H9 (cell line): ENCODE results near the gene KANSL1. TPM values are rescaled to one million over a fixed set of nuclear protein-coding genes. Genes with fewer than 3 reads are reported as not detected.
A peak's percentile ranks its signal among the peaks of the same experiment; 100 is the strongest.

Experiments
- DNase-seq: peaks from one replicate; pipeline ENCODE4 v3.0.0-alpha.2; 2017
- H2AFZ ChIP-seq: one replicate; pipeline ENCODE4 v1.6.1; 2013; ENCODE audit warnings: mild to moderate bottlenecking, low read length, control low read depth, moderate library complexity
- H2AK5ac ChIP-seq: 2 replicates; pipeline ENCODE4 v1.6.1; 2013; ENCODE audit warnings: low read length, control low read depth, mixed read lengths; ENCODE audit not compliant: insufficient read length
- H2BK120ac ChIP-seq: one replicate; pipeline ENCODE4 v1.6.1; 2013; ENCODE audit warnings: low read depth, mild to moderate bottlenecking, low read length, control low read depth, inconsistent platforms; ENCODE audit not compliant: poor library complexity, severe bottlenecking
- H2BK12ac ChIP-seq: 2 replicates; pipeline ENCODE4 v1.6.1; 2013; ENCODE audit warnings: low read length, control low read depth, mixed read lengths, low read depth; ENCODE audit not compliant: insufficient read length
- H2BK15ac ChIP-seq: 2 replicates; pipeline ENCODE4 v1.6.1; 2013; ENCODE audit warnings: low read depth, low read length, control low read depth
- H2BK20ac ChIP-seq: one replicate; pipeline ENCODE4 v1.6.1; 2013; ENCODE audit warnings: low read depth, mild to moderate bottlenecking, low read length, control low read depth, inconsistent platforms; ENCODE audit not compliant: poor library complexity, severe bottlenecking
- H2BK5ac ChIP-seq: 2 replicates; pipeline ENCODE4 v1.6.1; 2013; ENCODE audit warnings: low read length, control low read depth, mixed read lengths; ENCODE audit not compliant: insufficient read length
- H3K14ac ChIP-seq: 2 replicates; pipeline ENCODE4 v1.6.1; 2013; ENCODE audit warnings: low read length, control low read depth; ENCODE audit not compliant: insufficient read depth
- H3K18ac ChIP-seq: 2 replicates; pipeline ENCODE4 v1.6.1; 2013; ENCODE audit warnings: low read depth, mild to moderate bottlenecking, mixed read lengths, low read length, control low read depth; ENCODE audit not compliant: insufficient read length
- H3K23ac ChIP-seq: 2 replicates; pipeline ENCODE4 v1.6.1; 2013; ENCODE audit warnings: low read length, control low read depth, mixed read lengths, low read depth; ENCODE audit not compliant: insufficient read length
- H3K23me2 ChIP-seq: 2 replicates; pipeline ENCODE4 v1.6.1; 2013; ENCODE audit warnings: low read depth, mild to moderate bottlenecking, mixed read lengths, low read length, control low read depth; ENCODE audit not compliant: insufficient read length, poor library complexity, severe bottlenecking
- H3K27ac ChIP-seq: 2 replicates; pipeline ENCODE4 v1.5.1; 2013; ENCODE audit warnings: low read length, control low read depth, mixed read lengths, low read depth; ENCODE audit not compliant: insufficient read length
- H3K27me3 ChIP-seq: 2 replicates; pipeline ENCODE4 v1.6.1; 2013; ENCODE audit warnings: low read length, control low read depth, inconsistent platforms; ENCODE audit not compliant: insufficient read depth
- H3K4ac ChIP-seq: 2 replicates; pipeline ENCODE4 v1.6.1; 2013; ENCODE audit warnings: low read depth, mild to moderate bottlenecking, control low read depth, inconsistent platforms, low read length, moderate library complexity
- H3K4me1 ChIP-seq: 2 replicates; pipeline ENCODE4 v1.6.1; 2013; ENCODE audit warnings: low read length, control low read depth, inconsistent platforms; ENCODE audit not compliant: insufficient read depth
- H3K4me2 ChIP-seq: 2 replicates; pipeline ENCODE4 v1.6.1; 2013; ENCODE audit warnings: low read length, control low read depth, mixed read lengths; ENCODE audit not compliant: insufficient read length, insufficient read depth
- H3K56ac ChIP-seq: 2 replicates; pipeline ENCODE4 v1.6.1; 2013; ENCODE audit warnings: low read depth, mild to moderate bottlenecking, mixed read lengths, low read length, control low read depth; ENCODE audit not compliant: insufficient read length
- H3K79me1 ChIP-seq: 2 replicates; pipeline ENCODE4 v1.6.1; 2013; ENCODE audit warnings: low read depth, mild to moderate bottlenecking, moderate library complexity, low read length, control low read depth, inconsistent platforms; ENCODE audit not compliant: insufficient read depth, poor library complexity, severe bottlenecking
- H3K79me2 ChIP-seq: 2 replicates; pipeline ENCODE4 v1.6.1; 2013; ENCODE audit warnings: low read length, control low read depth, inconsistent platforms; ENCODE audit not compliant: insufficient read depth
- H3K9ac ChIP-seq: 2 replicates; pipeline ENCODE4 v1.6.1; 2013; ENCODE audit warnings: low read length, control low read depth, mixed read lengths; ENCODE audit not compliant: insufficient read length; ENCODE audit errors: extremely low read depth
- H3K9me3 ChIP-seq: one replicate; pipeline ENCODE4 v1.6.1; 2013; ENCODE audit warnings: low read depth, low read length, inconsistent platforms; ENCODE audit not compliant: control insufficient read depth
- H3T11ph ChIP-seq: one replicate; pipeline ENCODE4 v1.6.1; 2013; ENCODE audit warnings: mild to moderate bottlenecking, low read length, control low read depth, inconsistent platforms
- H4K20me1 ChIP-seq: one replicate; pipeline ENCODE4 v1.6.1; 2013; ENCODE audit not compliant: control insufficient read depth, insufficient read length, insufficient read depth
- H4K5ac ChIP-seq: 2 replicates; pipeline ENCODE4 v1.6.1; 2013; ENCODE audit warnings: low read depth, mild to moderate bottlenecking, mixed read lengths, low read length, control low read depth; ENCODE audit not compliant: insufficient read length
- H4K8ac ChIP-seq: replicated peaks from 2 replicates; pipeline ENCODE4 v1.6.1; 2013; ENCODE audit warnings: low read length, control low read depth, mixed read lengths, low read depth; ENCODE audit not compliant: insufficient read length
- H4K91ac ChIP-seq: 2 replicates; pipeline ENCODE4 v1.6.1; 2013; ENCODE audit warnings: low read depth, mild to moderate bottlenecking, moderate library complexity, mixed read lengths, low read length, control low read depth; ENCODE audit not compliant: insufficient read length
- H3K27ac Mint-ChIP-seq, 3 experiments: 2 replicates in 2 of 3; 3 replicates in 1 of 3; pipeline ENCODE4 v1.8.0; 2020 to 2021; ENCODE audit warnings: mixed read lengths in 3 of 3, mild to moderate bottlenecking in 1 of 3, moderate library complexity in 1 of 3
- H3K27me3 Mint-ChIP-seq: 2 replicates; pipeline ENCODE4 v1.8.0; 2021; ENCODE audit warnings: low read depth, mild to moderate bottlenecking, moderate library complexity, mixed read lengths
- H3K36me3 Mint-ChIP-seq, 3 experiments: 2 replicates in 2 of 3; 3 replicates in 1 of 3; pipeline ENCODE4 v1.8.0; 2020 to 2021; ENCODE audit warnings: low read depth in 3 of 3, mixed read lengths in 3 of 3; ENCODE audit not compliant: insufficient read depth in 1 of 3
- H3K4me1 Mint-ChIP-seq, 2 experiments: 2 replicates each; pipeline ENCODE4 v1.8.0; 2020; ENCODE audit warnings: mixed read lengths in 2 of 2
- H3K4me3 Mint-ChIP-seq, 2 experiments: 2 replicates in 1 of 2; 3 replicates in 1 of 2; pipeline ENCODE4 v1.8.0; 2020 to 2021; ENCODE audit warnings: mild to moderate bottlenecking in 2 of 2, mixed read lengths in 2 of 2, moderate library complexity in 1 of 2
- H3K9me3 Mint-ChIP-seq, 2 experiments: 2 replicates in 1 of 2; 3 replicates in 1 of 2; pipeline ENCODE4 v1.8.0; 2020; ENCODE audit warnings: mild to moderate bottlenecking in 2 of 2, mixed read lengths in 2 of 2, moderate library complexity in 1 of 2
- CTCF ChIP-seq: fragments of 200-600 bp; sonication (generic); conservative IDR thresholded peaks from 3 replicates; pipeline ENCODE4 v1.8.0; 2021; ENCODE audit warnings: antibody characterized with exemption, mild to moderate bottlenecking
- WGBS: extraction: QIAGEN DNeasy Blood & Tissue Kit; methylation state at CpG from one replicate; pipeline ENCODE4 v1.1.7; 2013; ENCODE audit warnings: missing lambda C conversion rate, low lambda C conversion rate, mixed read lengths; ENCODE audit not compliant: insufficient read length; ENCODE audit errors: extremely low coverage; 5-methylcytosine and 5-hydroxymethylcytosine counted together
- total RNA-seq: library from RNA; stranded (reverse); gene quantifications from 2 replicates; pipeline ENCODE4 v1.2.1, GENCODE V29; 2021

Gene KANSL1
- total RNA-seq, 1 experiment from 2014 or later: 114 TPM

- Histone ChIP-seq H2BK12ac (no peak overlapping the region), H3T11ph (no peak overlapping the region), H2AK5ac (no peak overlapping the region), H3K23ac (no peak overlapping the region), H2AFZ (no peak overlapping the region), H3K4me1 (peaks cover 2% of the 10 kb centered on the region), H4K8ac (no peak overlapping the region), H3K27ac (no peak overlapping the region), H4K91ac (no peak overlapping the region), H3K4me2 (no peak overlapping the region), H3K79me2 (peaks cover 67% of the 10 kb centered on the region; the same call in 1 of the 2 replicates), H3K18ac (no peak overlapping the region), H2BK120ac (no peak overlapping the region), H3K9me3 (no peaks in the 10 kb centered on the region), H3K14ac (no peak overlapping the region), H3K56ac (no peak overlapping the region), H2BK5ac (no peak overlapping the region), H3K9ac (no peak overlapping the region), H3K27me3 (no peaks in the 10 kb centered on the region), H3K79me1 (peaks cover 18% of the 10 kb centered on the region), H2BK15ac (no peak overlapping the region), H2BK20ac (no peak overlapping the region), H4K20me1 (no peaks in the 10 kb centered on the region), H3K4ac (no peak overlapping the region), H4K5ac (no peak overlapping the region), H3K23me2 (no peaks in the 10 kb centered on the region)
- Mint-ChIP-seq H3K27ac (peak overlapping the region in 2 of 3 experiments; percentile 2 to 71; a peak in 2 of 7 replicates), H3K27me3 (no peaks in the 10 kb centered on the region), H3K4me3 (no peak overlapping the region), H3K36me3 (peaks cover 0 to 9% (median 5%) of the 10 kb centered on the region in 3 experiments; a peak in 4 of 7 replicates), H3K4me1 (peaks cover 51 to 61% of the 10 kb centered on the region in 2 experiments), H3K9me3 (no peaks in the 10 kb centered on the region)
- WGBS: no CpG with 5 or more reads among the region's 4 CpGs
- TF ChIP-seq CTCF: no peak
- DNase-seq: no peak
Measured at GRCh38 chr17:46148247-46148646, 45.0 kb downstream of the KANSL1 start.
